Panc1 (cell line): ENCODE results near the gene CALM1. TPM values are rescaled to one million over a fixed set of nuclear protein-coding genes. Genes with fewer than 3 reads are reported as not detected.

Source experiments
- ATAC-seq: fragments of 200-7000 bp; cut with Tn5 transposase; 2 replicates; pipeline ENCODE4 v1.9.1; 2020; ENCODE audit warnings: mild to moderate bottlenecking, moderate library complexity
- Bru-seq: library from RNA; stranded (reverse); fragments of 400-500 nt; gene quantifications from one replicate; lab custom pipeline; 2021; lab: Mats Ljungman, UMichigan
- BruChase-seq, 2 experiments: library from RNA; stranded (reverse); fragments of 400-500 nt; gene quantifications; one replicate each; lab custom pipeline; 2021; lab: Mats Ljungman, UMichigan
- BruUV-seq: library from RNA; stranded (reverse); fragments of 400-500 nt; replicated peaks from 2 replicates; lab custom pipeline; 2021; lab: Mats Ljungman, UMichigan
- CTCF ChIA-PET: fragments of 300-600 bp; sonication (Branson Sonifier 250); formaldehyde crosslinking; loops from one replicate; lab custom pipeline; 2022; ENCODE audit warnings: antibody characterized with exemption; lab: Charles Lee
- POLR2A ChIA-PET: fragments of 300-600 bp; sonication (Branson Sonifier 250); formaldehyde crosslinking; loops from one replicate; lab custom pipeline; 2022; ENCODE audit warnings: antibody characterized with exemption; lab: Charles Lee
- DNase-seq: peaks from one replicate; pipeline ENCODE4 v3.0.0-alpha.2; 2010; ENCODE audit warnings: low read depth, low spot score
- H3K27ac ChIP-seq: 2 replicates; pipeline ENCODE4 v1.5.1; 2011; ENCODE audit warnings: mild to moderate bottlenecking, low read length, inconsistent platforms
- H3K27me3 ChIP-seq: fragments of 200-500 bp; sonication (Bioruptor generic); 2 replicates; pipeline ENCODE4 v1.6.0; 2014; ENCODE audit warnings: low read length, inconsistent platforms; ENCODE audit not compliant: control insufficient read depth, insufficient read depth
- H3K36me3 ChIP-seq: fragments of 200-500 bp; sonication (Bioruptor generic); 2 replicates; pipeline ENCODE4 v1.5.1; 2014; ENCODE audit warnings: inconsistent platforms, mild to moderate bottlenecking, low read length, moderate library complexity; ENCODE audit not compliant: control insufficient read depth, insufficient read depth
- H3K4me1 ChIP-seq: 2 replicates; pipeline ENCODE4 v1.5.1; 2011; ENCODE audit warnings: inconsistent platforms, mild to moderate bottlenecking, low read length, moderate library complexity; ENCODE audit not compliant: control insufficient read depth, insufficient read depth
- H3K4me3 ChIP-seq, 2 experiments: 2 replicates each; pipeline ENCODE4 v1.5.1; 2011 to 2012; ENCODE audit warnings: low read depth in 2 of 2, low read length in 2 of 2, mild to moderate bottlenecking in 2 of 2, inconsistent platforms in 1 of 2, moderate library complexity in 1 of 2
- H3K9me3 ChIP-seq: fragments of 200-500 bp; sonication (Bioruptor generic); 2 replicates; pipeline ENCODE4 v1.5.1; 2014; ENCODE audit warnings: low read depth, mild to moderate bottlenecking, inconsistent platforms, low read length, moderate library complexity; ENCODE audit not compliant: control insufficient read depth, insufficient read depth
- POLR2AphosphoS5 ChIP-seq: IDR thresholded peaks from 2 replicates; pipeline ENCODE4 v1.6.1; 2012; ENCODE audit warnings: mild to moderate bottlenecking, low read depth, low read length, moderate library complexity
- SIN3A ChIP-seq: IDR thresholded peaks from 2 replicates; pipeline ENCODE4 v1.6.1; 2012; ENCODE audit warnings: low read depth, mild to moderate bottlenecking, low read length, moderate library complexity, borderline replicate concordance; ENCODE audit not compliant: insufficient read depth
- TCF7L2 ChIP-seq: IDR thresholded peaks from 2 replicates; pipeline ENCODE4 v1.6.1; 2011; ENCODE audit warnings: mild to moderate bottlenecking, low read depth, low read length, inconsistent platforms
- in situ Hi-C: cut with HindIII; loops from 2 replicates; pipeline ENCODE4 v1.10.0; 2016; ENCODE audit warnings: low sequenced_read_pairs, low pct_unique_long_range_greater_than_20kb
- intact Hi-C: fragments of 100-400 bp; cut with micrococcal nuclease; formaldehyde crosslinking; loops from one replicate; pipeline ENCODE4 v1.10.0; 2022; ENCODE audit not compliant: unreplicated experiment
- long read RNA-seq: library from polyadenylated mRNA; unstranded; transcript quantifications from one replicate; pipeline ENCODE4 v2.0.0, GENCODE V29; 2021; ENCODE audit not compliant: unreplicated experiment
- polyA plus RNA-seq: library from polyadenylated mRNA; unstranded; fragments of >200 nt; gene quantifications from one replicate; pipeline ENCODE4 v1.2.1, GENCODE V29; 2012; ENCODE audit warnings: missing spikeins; ENCODE audit not compliant: insufficient read length
- total RNA-seq: library from RNA; stranded (reverse); gene quantifications from one replicate; pipeline ENCODE4 v1.2.1, GENCODE V29; 2021; ENCODE audit not compliant: unreplicated experiment
- TF ChIP-seq, protein P1 (sequence below): fragments of 450-650 bp; IDR thresholded peaks from 2 replicates; pipeline ENCODE4 v1.5.1; 2017; ENCODE audit warnings: mild to moderate bottlenecking
- TF ChIP-seq, protein P2 (sequence below), 2 experiments: IDR thresholded peaks; 2 replicates each; pipeline ENCODE4 v1.6.1; 2011 to 2012; ENCODE audit warnings: low read depth in 2 of 2, control low read depth in 1 of 2, low read length in 1 of 2, mild to moderate bottlenecking in 1 of 2, moderate library complexity in 1 of 2; ENCODE audit not compliant: insufficient read depth in 1 of 2

CALM1 gene
- total RNA-seq, result 182 TPM
- 247 TPM for polyA plus RNA-seq
- Bru-seq, nascent RNA, result percentile 82 among the genes with signal in this experiment
- percentile 95 among the genes with signal in this experiment for BruChase-seq, experiment 1, labeled RNA remaining after a 2-hour chase
- percentile 98 among the genes with signal in this experiment for BruChase-seq, experiment 2, labeled RNA remaining after a 6-hour chase
- long read RNA-seq, full-length matches to known transcripts, result 504 of 577 reads
- long read RNA-seq, partial matches to known transcripts, result 5 of 577 reads
- long read RNA-seq, other reads (novel, unspliced or antisense), result 68 of 577 reads

DNA sequence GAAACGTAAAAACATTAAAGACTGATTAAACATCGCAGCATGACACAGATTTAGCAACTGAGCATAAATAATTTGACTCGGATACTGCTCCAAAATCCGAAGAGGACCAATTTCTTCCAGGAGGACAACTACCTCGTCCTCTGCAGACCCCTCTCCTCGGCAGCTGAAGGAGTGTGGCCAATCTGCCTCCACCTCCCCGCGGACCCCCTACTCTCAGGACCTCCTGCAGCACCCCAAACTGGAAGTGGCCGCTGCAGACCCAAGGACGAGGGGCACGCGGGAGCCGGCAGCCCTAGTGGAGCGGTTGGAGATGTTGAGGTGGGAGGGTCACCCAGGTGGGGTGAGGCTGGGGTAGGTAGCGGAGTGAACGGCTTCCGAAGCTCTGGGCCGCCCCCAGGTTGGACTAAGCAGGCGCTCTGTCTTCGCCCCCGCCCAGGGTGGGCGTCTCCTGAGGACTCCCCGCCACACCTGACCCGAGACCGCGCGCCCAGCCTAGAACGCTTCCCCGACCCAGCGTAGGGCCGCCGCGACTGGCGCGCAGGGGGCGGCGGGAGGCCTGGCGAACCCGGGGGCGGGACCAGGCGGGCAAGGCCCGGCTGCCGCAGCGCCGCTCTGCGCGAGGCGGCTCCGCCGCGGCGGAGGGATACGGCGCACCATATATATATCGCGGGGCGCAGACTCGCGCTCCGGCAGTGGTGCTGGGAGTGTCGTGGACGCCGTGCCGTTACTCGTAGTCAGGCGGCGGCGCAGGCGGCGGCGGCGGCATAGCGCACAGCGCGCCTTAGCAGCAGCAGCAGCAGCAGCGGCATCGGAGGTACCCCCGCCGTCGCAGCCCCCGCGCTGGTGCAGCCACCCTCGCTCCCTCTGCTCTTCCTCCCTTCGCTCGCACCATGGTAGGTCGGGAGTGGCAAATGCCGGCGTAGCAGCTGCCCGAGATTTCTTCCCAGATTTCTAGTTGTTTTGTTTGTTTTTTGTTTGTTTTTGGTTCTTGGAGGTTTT is at the start of gene CALM1:
CALM1 (plus strand) TSS at position 689 of the 999 bp plus-strand sequence; CDS start at position 891, 202 bp downstream.
- TF ChIP-seq, protein P1, sequence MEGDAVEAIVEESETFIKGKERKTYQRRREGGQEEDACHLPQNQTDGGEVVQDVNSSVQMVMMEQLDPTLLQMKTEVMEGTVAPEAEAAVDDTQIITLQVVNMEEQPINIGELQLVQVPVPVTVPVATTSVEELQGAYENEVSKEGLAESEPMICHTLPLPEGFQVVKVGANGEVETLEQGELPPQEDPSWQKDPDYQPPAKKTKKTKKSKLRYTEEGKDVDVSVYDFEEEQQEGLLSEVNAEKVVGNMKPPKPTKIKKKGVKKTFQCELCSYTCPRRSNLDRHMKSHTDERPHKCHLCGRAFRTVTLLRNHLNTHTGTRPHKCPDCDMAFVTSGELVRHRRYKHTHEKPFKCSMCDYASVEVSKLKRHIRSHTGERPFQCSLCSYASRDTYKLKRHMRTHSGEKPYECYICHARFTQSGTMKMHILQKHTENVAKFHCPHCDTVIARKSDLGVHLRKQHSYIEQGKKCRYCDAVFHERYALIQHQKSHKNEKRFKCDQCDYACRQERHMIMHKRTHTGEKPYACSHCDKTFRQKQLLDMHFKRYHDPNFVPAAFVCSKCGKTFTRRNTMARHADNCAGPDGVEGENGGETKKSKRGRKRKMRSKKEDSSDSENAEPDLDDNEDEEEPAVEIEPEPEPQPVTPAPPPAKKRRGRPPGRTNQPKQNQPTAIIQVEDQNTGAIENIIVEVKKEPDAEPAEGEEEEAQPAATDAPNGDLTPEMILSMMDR, result no peak
- TF ChIP-seq SIN3A (peak; percentile 95; the same call in 1 of the 2 replicates), TCF7L2 (0 out of 2 replicates have a peak, but pooled peaks have one; percentile 41), POLR2AphosphoS5 (peak; percentile 99)
- TF ChIP-seq, protein P2, sequence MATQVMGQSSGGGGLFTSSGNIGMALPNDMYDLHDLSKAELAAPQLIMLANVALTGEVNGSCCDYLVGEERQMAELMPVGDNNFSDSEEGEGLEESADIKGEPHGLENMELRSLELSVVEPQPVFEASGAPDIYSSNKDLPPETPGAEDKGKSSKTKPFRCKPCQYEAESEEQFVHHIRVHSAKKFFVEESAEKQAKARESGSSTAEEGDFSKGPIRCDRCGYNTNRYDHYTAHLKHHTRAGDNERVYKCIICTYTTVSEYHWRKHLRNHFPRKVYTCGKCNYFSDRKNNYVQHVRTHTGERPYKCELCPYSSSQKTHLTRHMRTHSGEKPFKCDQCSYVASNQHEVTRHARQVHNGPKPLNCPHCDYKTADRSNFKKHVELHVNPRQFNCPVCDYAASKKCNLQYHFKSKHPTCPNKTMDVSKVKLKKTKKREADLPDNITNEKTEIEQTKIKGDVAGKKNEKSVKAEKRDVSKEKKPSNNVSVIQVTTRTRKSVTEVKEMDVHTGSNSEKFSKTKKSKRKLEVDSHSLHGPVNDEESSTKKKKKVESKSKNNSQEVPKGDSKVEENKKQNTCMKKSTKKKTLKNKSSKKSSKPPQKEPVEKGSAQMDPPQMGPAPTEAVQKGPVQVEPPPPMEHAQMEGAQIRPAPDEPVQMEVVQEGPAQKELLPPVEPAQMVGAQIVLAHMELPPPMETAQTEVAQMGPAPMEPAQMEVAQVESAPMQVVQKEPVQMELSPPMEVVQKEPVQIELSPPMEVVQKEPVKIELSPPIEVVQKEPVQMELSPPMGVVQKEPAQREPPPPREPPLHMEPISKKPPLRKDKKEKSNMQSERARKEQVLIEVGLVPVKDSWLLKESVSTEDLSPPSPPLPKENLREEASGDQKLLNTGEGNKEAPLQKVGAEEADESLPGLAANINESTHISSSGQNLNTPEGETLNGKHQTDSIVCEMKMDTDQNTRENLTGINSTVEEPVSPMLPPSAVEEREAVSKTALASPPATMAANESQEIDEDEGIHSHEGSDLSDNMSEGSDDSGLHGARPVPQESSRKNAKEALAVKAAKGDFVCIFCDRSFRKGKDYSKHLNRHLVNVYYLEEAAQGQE (IDR thresholded peaks at IDR 0.05; ENCODE audit: insufficient read depth in 1 of 2, low read depth in 2 of 2, low read length in 1 of 2), result 0 out of 4 replicates have a peak, but pooled peaks of 1 of the 2 experiments have one; percentile 14
- peak; percentile 86 for ATAC-seq
- Histone ChIP-seq H3K4me1 (peaks cover 11% of the 10 kb centered on the region), H3K9me3 (no peaks in the 10 kb centered on the region), H3K27me3 (no peaks in the 10 kb centered on the region), H3K36me3 (peaks cover 8% of the 10 kb centered on the region), H3K4me3 (peak within 1 kb of the TSS; percentile 68 to 92), H3K27ac (peak within 1 kb of the TSS; percentile 78)
- in situ Hi-C loops (no loop called here), intact Hi-C loops (loop anchor here (5.0 to 10.0 kb wide), 2 partner anchors 94 to 358 kb away; no protein-coding TSS in a partner anchor)
- BruUV-seq, result no TSS peak
- DNase-seq, result no peak
- ChIA-PET POLR2A (interaction anchor here (0.8 kb wide), 1 partner anchor 14 kb away, joined by 5 read pairs; no protein-coding TSS in a partner anchor), CTCF (no interaction called here)

DNA sequence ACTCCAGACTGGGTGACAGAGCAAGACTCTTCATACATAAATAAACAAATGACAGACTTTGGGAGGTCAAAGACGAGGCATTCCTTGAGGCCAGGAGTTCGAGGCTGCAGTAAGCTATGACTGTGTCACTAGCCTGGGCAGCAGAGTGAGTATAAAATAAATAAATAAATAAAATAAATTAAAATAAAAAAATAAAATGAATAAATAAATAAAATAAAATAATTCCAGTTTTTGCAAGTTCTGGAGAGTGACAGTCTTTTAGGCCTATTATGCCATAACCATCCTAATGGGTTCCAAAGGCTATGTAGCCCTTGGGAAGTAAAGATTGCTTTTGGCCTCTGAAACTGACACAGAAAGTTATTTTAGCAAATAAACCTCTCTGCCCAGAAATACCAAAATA is 48.6 kb upstream of the CALM1 start:
- ChIA-PET CTCF (no interaction called here), POLR2A (no interaction called here)
- intact Hi-C loops, result no loop called here
- TF ChIP-seq, protein P1, result no peak
- TF ChIP-seq SIN3A (no peak), POLR2AphosphoS5 (no peak), TCF7L2 (no peak)
- TF ChIP-seq, protein P2 (IDR thresholded peaks at IDR 0.05; ENCODE audit: insufficient read depth in 1 of 2, low read depth in 2 of 2, low read length in 1 of 2), result no peak
- Histone ChIP-seq H3K9me3 (no peaks in the 10 kb centered on the region), H3K4me3 (no peak overlapping the region), H3K27me3 (no peaks in the 10 kb centered on the region), H3K36me3 (no peaks in the 10 kb centered on the region), H3K4me1 (no peaks in the 10 kb centered on the region), H3K27ac (no peak overlapping the region)
- in situ Hi-C loops, result no loop called here
- no TSS peak for BruUV-seq
- ATAC-seq (no peak), DNase-seq (no peak)
